ENCODE results near the gene NID1.
"Not testable (repeated sequence)": the region's sequence is repeated elsewhere in the genome, so short reads cannot be mapped to it uniquely, and the experiment has no call there.

Gene NID1

GRCh38 chr1:235935235-235936225 lies 129.4 kb downstream of the NID1 start:
- DNase-seq (ENCODE audit: low read depth, low spot score), result no peak

DNA sequence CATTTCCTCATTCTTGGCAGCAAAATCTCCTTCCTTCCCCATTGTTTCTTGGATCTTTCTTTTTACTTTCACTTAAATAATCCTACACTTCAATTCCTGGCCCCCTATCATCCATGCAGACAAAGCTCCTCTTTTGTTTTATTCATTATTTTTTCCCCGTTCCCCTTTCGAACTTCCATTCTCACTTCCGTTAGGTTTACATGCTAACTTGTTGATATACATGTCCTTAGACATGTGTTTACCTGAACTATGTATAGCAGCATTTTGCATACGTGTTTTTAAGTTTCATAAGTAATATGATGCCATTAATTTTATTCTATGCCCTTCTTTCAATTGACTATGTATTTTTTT lies 131.1 kb downstream of the NID1 start:
- DNase-seq (ENCODE audit: low read depth, low spot score), result no peak

DNA sequence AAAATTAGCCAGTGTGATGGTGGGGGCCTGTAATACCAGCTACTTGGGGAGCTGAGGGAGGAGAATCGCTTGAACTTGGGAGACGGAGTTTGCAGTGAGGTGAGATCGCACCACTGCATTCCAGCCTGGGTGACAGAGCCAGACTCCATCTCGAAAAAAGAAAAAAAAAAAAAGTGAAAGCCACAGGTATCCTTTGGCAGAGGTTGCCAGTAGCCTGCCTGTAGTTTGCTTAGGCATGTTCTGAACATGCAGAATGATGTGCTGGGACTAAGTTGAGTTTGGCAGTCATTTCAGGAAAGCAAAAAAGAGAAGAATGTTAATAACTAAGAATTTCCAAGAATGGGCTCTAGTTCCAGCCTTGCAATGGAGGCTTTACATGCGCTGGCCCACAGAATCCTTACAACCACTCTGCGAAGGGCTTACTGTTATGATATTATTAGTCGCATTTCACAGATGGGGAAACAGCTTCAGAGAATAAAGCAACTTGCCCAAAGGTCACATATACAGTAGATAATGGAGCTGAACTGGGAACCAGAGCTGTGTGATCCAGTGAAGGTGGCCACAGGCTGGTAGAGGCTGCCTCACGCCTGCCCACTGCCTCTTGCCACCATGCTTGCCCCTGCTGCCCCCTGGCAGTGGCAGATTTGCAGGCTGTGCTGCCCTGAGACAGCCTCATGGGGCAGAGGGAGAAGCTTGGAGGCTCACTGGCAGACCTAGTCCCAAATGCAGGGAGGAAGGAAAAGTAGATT lies 131.7 kb downstream of the NID1 start:
- DNase-seq (ENCODE audit: low read depth, low spot score), result no peak

DNA sequence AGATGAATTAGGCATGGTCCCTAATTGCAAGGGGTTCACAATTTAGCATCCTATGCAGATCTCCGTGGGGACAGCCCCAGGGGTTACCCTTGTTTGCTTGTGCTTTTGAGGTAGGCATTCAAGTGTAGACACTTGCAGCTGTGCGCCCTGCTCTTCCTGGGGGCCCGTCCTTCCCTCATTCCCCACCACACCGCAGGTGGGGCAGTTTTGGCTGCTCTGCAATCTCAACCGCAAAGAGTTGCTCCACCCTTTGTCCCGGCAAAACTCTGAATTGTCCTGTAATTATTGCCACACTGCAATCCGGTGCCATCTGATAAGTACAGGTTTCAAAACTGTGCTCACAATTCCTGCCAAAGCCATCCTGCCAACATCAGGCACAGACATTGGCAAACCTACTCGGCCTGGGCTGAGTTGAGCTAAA lies 132.8 kb downstream of the NID1 start:
- no peak for DNase-seq (ENCODE audit: low read depth, low spot score)

- DNase-seq (ENCODE audit: low read depth, low spot score), result no peak
These were observed 133.6 kb downstream of the NID1 start for GRCh38 chr1:235931171-235931738.

GRCh38 chr1:235930543-235930942 lies 134.3 kb downstream of the NID1 start:
- no peak for DNase-seq (ENCODE audit: low read depth, low spot score)

DNA sequence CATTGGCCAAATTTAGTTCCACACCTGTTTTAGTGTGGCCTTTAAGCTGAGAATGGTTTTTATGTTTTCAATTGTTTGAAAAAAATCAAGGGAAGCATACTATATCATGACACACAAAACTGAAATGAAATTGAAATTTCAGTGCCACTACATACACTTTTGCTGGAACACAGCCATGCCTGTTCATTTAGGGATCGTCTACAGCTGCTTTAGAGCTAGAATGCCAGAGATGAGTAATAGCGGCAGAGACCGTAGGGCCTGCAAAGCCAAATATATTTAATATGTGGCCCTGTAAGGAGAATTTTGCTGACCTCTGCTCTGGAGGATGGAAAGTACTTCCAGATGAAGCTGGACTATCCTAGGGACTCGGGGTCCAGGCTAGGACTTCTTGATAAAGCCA lies 135.7 kb downstream of the NID1 start:
- DNase-seq (ENCODE audit: low read depth, low spot score), result no peak

DNA sequence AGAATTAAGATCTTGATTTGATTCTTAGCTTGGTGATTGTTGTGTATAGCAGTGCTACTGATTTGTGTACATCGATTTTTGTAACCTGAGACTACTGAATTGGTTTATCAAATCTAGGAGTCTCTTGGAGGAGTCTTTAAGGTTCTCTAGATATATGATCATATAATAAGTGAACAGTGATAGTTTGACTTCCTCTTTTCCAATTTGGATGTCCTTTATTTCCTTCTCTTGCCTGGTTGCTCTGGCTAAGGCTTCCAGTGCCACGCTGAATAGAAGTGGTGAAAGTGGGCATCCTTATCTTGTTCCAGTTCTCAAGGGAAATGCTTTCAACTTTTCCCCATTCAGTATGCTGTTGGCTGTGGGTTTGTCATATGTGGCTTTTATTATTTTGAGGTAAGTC lies 136.7 kb downstream of the NID1 start:
- DNase-seq (ENCODE audit: low read depth, low spot score), result no peak

GRCh38 chr1:235927551-235927950 lies 137.3 kb downstream of the NID1 start:
- DNase-seq (ENCODE audit: low read depth, low spot score), result not testable (repeated sequence)

Measured in activated CD4-positive, CD25-positive, alpha-beta regulatory T cell treated with anti-CD3 and anti-CD28 coated beads, Interleukin-2, amount 50 U/mL, for 16 hours (primary cell).